ENCODE measurements around the gene UBE2O.

DNA sequence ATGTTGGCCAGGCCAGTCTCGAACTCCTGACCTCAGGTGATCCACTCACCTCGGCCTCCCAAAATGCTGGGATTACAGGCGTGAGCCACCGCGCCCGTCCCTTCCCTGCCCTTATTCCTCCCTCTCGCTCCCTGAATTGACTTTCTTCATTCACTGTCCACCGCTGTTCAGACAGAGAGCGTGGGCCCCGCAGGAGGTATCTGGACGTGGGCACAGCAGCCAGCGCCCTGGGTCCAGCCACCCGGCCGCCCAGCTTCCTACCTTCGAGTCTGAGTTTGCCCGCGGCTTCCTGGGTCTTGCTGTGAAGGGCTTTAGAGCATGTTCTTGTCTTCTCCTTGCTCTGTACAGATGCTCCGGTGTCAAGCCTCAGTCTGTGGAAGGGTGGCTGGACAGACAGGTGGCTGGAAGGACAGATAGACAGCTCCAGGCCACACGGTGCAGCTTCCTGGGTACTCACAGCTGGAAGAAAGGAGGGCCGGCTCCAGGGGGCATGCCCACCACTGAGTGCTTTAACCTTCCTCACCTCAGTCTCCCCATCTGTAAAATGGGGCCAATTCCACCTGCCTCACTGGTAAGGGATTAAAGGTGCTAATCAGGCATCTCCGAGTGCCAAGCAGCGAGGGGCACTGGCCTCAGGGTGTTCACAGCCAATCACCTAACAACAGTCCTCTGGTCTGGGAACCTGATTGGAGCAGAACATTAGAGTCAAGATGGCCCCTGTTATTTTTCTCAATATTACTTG lies 34.7 kb upstream of the UBE2O start:
- no peak for TF ChIP-seq EZH2 (IDR thresholded peaks at IDR 0.05; ENCODE audit: borderline replicate concordance, low read depth, low read length, severe bottlenecking)
- TF ChIP-seq, protein P1, sequence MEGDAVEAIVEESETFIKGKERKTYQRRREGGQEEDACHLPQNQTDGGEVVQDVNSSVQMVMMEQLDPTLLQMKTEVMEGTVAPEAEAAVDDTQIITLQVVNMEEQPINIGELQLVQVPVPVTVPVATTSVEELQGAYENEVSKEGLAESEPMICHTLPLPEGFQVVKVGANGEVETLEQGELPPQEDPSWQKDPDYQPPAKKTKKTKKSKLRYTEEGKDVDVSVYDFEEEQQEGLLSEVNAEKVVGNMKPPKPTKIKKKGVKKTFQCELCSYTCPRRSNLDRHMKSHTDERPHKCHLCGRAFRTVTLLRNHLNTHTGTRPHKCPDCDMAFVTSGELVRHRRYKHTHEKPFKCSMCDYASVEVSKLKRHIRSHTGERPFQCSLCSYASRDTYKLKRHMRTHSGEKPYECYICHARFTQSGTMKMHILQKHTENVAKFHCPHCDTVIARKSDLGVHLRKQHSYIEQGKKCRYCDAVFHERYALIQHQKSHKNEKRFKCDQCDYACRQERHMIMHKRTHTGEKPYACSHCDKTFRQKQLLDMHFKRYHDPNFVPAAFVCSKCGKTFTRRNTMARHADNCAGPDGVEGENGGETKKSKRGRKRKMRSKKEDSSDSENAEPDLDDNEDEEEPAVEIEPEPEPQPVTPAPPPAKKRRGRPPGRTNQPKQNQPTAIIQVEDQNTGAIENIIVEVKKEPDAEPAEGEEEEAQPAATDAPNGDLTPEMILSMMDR (IDR thresholded peaks at IDR 0.05; ENCODE audit: borderline replicate concordance, extremely low read depth, low read length, poor library complexity, severe bottlenecking) = no peak
